Activated T-helper 17 cell treated with anti-CD3 and anti-CD28 coated beads, Interleukin-2, amount 50 U/mL, for 72 hours (primary cell): ENCODE results near the gene SLC38A1. TPM values are rescaled to one million over a fixed set of nuclear protein-coding genes. Genes with fewer than 3 reads are reported as not detected.

Experiments used
- ATAC-seq: fragments of 150-1000 bp; cut with Tn5 transposase; replicated peaks from 2 replicates; pipeline ENCODE4 v1.10.0; 2021; ENCODE audit warnings: mild to moderate bottlenecking, moderate library complexity
- H3K27ac Mint-ChIP-seq: one replicate; pipeline ENCODE4 v1.8.0; 2022; ENCODE audit warnings: mixed read lengths
- H3K27me3 Mint-ChIP-seq: one replicate; pipeline ENCODE4 v1.8.0; 2022; ENCODE audit warnings: mixed read lengths
- H3K36me3 Mint-ChIP-seq: one replicate; pipeline ENCODE4 v1.8.0; 2022; ENCODE audit warnings: low read depth, mild to moderate bottlenecking, mixed read lengths
- H3K4me1 Mint-ChIP-seq: one replicate; pipeline ENCODE4 v1.8.0; 2022; ENCODE audit warnings: mixed read lengths
- H3K4me3 Mint-ChIP-seq: one replicate; pipeline ENCODE4 v1.8.0; 2022; ENCODE audit warnings: mild to moderate bottlenecking, mixed read lengths
- H3K9me3 Mint-ChIP-seq: one replicate; pipeline ENCODE4 v1.8.0; 2022; ENCODE audit warnings: mixed read lengths
- total RNA-seq, 2 donors: library from RNA; stranded (reverse); gene quantifications; one replicate each; pipeline ENCODE4 v1.2.3, GENCODE V29; 2022

The SLC38A1 gene
- total RNA-seq, 2 donors from 2014 or later, result 161 to 192 TPM

GRCh38 chr12:46148327-46149078, 120.3 kb downstream of the SLC38A1 start:
- Mint-ChIP-seq H3K27ac (no peak overlapping the region), H3K27me3 (peaks cover 17% of the 10 kb centered on the region), H3K36me3 (no peaks in the 10 kb centered on the region), H3K4me3 (no peak overlapping the region), H3K9me3 (no peaks in the 10 kb centered on the region), H3K4me1 (no peaks in the 10 kb centered on the region)
- ATAC-seq, result no peak

- H3K4me3 Mint-ChIP-seq, result no peak overlapping the region
- no peak overlapping the region for H3K27ac Mint-ChIP-seq
- H3K9me3 Mint-ChIP-seq, result no peaks in the 10 kb centered on the region
- H3K27me3 Mint-ChIP-seq, result peaks cover 20% of the 10 kb centered on the region
- no peaks in the 10 kb centered on the region for H3K4me1 Mint-ChIP-seq
- ATAC-seq, result no peak
- H3K36me3 Mint-ChIP-seq, result no peaks in the 10 kb centered on the region
These were observed 121.7 kb downstream of the SLC38A1 start for GRCh38 chr12:46147144-46147543.

- no peak overlapping the region for H3K27ac Mint-ChIP-seq
- H3K27me3 Mint-ChIP-seq, result peaks cover 22% of the 10 kb centered on the region
These were observed 123.0 kb downstream of the SLC38A1 start for GRCh38 chr12:46145881-46146280.

GRCh38 chr12:46144433-46144832, 124.4 kb downstream of the SLC38A1 start:
- H3K27me3 Mint-ChIP-seq, result peaks cover 22% of the 10 kb centered on the region
- H3K27ac Mint-ChIP-seq, result no peak overlapping the region
- ATAC-seq, result no peak
- H3K36me3 Mint-ChIP-seq, result no peaks in the 10 kb centered on the region
- no peaks in the 10 kb centered on the region for H3K9me3 Mint-ChIP-seq
- no peaks in the 10 kb centered on the region for H3K4me1 Mint-ChIP-seq
- H3K4me3 Mint-ChIP-seq, result no peak overlapping the region

More at GRCh38 chr12:46145881-46146280, 123.0 kb downstream of the SLC38A1 start:
- Mint-ChIP-seq H3K36me3 (no peaks in the 10 kb centered on the region), H3K4me1 (no peaks in the 10 kb centered on the region), H3K4me3 (no peak overlapping the region), H3K9me3 (no peaks in the 10 kb centered on the region)
- ATAC-seq, result no peak

- ATAC-seq, result no peak
- Mint-ChIP-seq H3K4me1 (no peaks in the 10 kb centered on the region), H3K27ac (no peak overlapping the region), H3K9me3 (no peaks in the 10 kb centered on the region), H3K36me3 (no peaks in the 10 kb centered on the region), H3K4me3 (no peak overlapping the region), H3K27me3 (no peaks in the 10 kb centered on the region)
These were observed 132.6 kb downstream of the SLC38A1 start for GRCh38 chr12:46136249-46136648.

GRCh38 chr12:46135750-46136149, 133.1 kb downstream of the SLC38A1 start:
- ATAC-seq, result no peak
- H3K36me3 Mint-ChIP-seq, result no peaks in the 10 kb centered on the region
- peaks cover 2% of the 10 kb centered on the region for H3K27me3 Mint-ChIP-seq
- H3K4me3 Mint-ChIP-seq, result no peak overlapping the region
- H3K27ac Mint-ChIP-seq, result no peak overlapping the region
- H3K4me1 Mint-ChIP-seq, result no peaks in the 10 kb centered on the region
- no peaks in the 10 kb centered on the region for H3K9me3 Mint-ChIP-seq

GRCh38 chr12:46134852-46135251, 134.0 kb downstream of the SLC38A1 start:
- H3K27ac Mint-ChIP-seq, result no peak overlapping the region
- no peak overlapping the region for H3K4me3 Mint-ChIP-seq
- H3K4me1 Mint-ChIP-seq, result no peaks in the 10 kb centered on the region
- ATAC-seq, result no peak
- H3K36me3 Mint-ChIP-seq, result no peaks in the 10 kb centered on the region
- H3K9me3 Mint-ChIP-seq, result no peaks in the 10 kb centered on the region
- H3K27me3 Mint-ChIP-seq, result peaks cover 5% of the 10 kb centered on the region

- Mint-ChIP-seq H3K4me1 (no peaks in the 10 kb centered on the region), H3K27ac (no peak overlapping the region)
- ATAC-seq, result no peak
These were observed 134.5 kb downstream of the SLC38A1 start for GRCh38 chr12:46134205-46134811.

GRCh38 chr12:46133751-46134150, 135.1 kb downstream of the SLC38A1 start:
- H3K4me1 Mint-ChIP-seq, result no peaks in the 10 kb centered on the region
- no peak overlapping the region for H3K4me3 Mint-ChIP-seq
- no peak for ATAC-seq
- no peak overlapping the region for H3K27ac Mint-ChIP-seq
- no peaks in the 10 kb centered on the region for H3K36me3 Mint-ChIP-seq
- no peaks in the 10 kb centered on the region for H3K9me3 Mint-ChIP-seq
- peaks cover 9% of the 10 kb centered on the region for H3K27me3 Mint-ChIP-seq

More at GRCh38 chr12:46134205-46134811, 134.5 kb downstream of the SLC38A1 start:
- peaks cover 5% of the 10 kb centered on the region for H3K27me3 Mint-ChIP-seq
- H3K4me3 Mint-ChIP-seq, result no peak overlapping the region
- no peaks in the 10 kb centered on the region for H3K36me3 Mint-ChIP-seq
- H3K9me3 Mint-ChIP-seq, result no peaks in the 10 kb centered on the region

Other genes starting within 250 kb of the SLC38A1 start
- 100 to 1,000 TPM; 203 to 206 TPM for gene SLC38A2, start 103.7 kb upstream of the SLC38A1 start, total RNA-seq